HPDE6-E6E7 (cell line): ENCODE data around the gene SPOCK2.

Experiments used
- DNase-seq: peaks from one replicate; pipeline ENCODE4 v3.0.0; 2011; ENCODE audit warnings: missing footprints; ENCODE audit errors: extremely low spot score

The SPOCK2 gene

DNA sequence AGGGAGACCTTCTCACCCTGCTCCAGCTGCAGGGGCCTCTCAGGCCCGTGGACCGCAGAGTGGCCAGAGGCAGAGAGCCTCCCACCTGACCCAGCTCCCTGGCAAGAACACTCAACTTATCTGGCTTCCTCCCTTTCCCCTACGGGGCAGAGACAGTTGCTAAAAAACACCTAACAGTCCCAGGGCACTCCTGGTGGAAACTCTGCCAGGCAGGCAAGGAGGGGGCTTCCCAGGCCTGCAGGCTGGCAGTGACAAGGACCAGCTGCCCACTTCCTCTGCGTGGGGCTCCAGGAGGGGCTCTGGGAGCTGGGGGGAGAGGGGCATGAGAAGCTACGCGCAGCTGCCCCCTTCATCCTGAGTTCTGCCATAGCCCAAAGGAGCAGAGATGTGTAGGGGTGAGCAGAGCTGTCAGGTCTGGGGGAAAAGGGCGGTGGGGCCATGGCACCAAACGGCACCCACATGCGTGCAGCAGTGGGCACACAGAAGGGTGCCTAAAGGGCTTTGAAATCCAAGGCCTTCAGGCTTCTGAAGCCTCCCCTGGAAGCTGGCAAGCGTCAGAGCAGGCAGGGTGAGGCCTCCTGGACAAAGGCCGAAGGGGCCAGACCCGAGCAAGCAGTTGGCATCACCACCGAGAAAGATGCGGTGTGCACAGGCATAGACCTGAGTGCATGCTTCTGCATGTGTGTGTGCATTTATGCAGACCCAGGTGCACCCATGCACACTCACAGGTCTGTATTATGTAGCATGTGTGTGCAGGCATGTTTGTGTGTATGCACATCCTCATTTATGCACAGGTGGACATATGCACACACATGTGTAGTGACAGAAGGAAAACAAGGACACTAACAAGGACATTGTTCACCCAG, 14.4 kb downstream of the SPOCK2 start:
- no peak for DNase-seq

DNA sequence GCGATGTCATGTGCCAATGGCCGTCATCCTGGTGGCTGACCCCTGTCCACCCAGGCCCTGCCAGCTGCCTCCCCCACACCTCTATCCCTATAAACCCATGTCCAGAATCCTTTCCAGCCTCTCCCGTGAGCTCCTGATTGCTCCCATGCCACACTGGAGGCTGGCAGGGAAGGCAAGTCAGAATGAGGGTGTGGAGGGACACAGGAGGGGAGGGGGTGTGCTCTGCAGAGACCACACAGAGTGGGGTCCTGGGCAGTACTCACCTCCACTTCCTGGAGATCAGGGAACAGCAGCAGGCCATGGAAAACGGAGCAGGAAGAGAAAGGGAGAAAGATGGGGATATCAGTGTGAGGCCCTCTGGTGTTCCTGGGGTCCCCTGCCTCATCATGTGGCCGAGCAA, 15.7 kb downstream of the SPOCK2 start:
- DNase-seq = no peak

GRCh38 chr10:72072046-72072445, 16.3 kb downstream of the SPOCK2 start:
- DNase-seq = no peak

- no peak for DNase-seq
These were observed 18.4 kb downstream of the SPOCK2 start for GRCh38 chr10:72069751-72070526.

DNA sequence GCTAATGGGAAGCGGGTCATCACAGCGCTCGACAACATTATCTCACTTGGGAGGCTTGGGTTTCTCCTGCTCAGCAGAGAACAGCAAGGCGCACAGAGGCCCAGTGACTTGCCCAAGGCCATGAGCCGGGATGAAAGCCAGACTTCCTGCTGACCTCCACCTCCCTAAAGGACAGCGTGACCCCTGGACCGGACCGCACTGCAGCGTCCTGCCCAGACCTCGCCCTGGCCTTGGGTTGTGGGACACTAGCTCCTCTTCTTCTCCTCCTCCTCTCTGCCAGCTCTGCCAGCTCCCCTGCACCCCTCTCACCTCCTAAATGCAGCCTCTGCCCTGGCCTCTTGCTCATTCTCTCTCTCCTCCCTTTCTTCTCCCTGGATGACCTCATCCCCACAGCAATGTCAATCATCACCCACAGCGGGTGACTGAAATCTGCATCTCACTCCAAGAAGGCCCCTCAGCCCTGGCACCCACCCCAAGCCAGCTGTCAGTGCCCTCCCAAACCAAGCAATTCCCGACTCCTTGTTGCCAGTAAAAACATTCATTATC, 19.4 kb downstream of the SPOCK2 start:
- DNase-seq = no peak

GRCh38 chr10:72068126-72068765, 20.1 kb downstream of the SPOCK2 start:
- no peak for DNase-seq

GRCh38 chr10:72067463-72068125, 20.8 kb downstream of the SPOCK2 start:
- no peak for DNase-seq

DNA sequence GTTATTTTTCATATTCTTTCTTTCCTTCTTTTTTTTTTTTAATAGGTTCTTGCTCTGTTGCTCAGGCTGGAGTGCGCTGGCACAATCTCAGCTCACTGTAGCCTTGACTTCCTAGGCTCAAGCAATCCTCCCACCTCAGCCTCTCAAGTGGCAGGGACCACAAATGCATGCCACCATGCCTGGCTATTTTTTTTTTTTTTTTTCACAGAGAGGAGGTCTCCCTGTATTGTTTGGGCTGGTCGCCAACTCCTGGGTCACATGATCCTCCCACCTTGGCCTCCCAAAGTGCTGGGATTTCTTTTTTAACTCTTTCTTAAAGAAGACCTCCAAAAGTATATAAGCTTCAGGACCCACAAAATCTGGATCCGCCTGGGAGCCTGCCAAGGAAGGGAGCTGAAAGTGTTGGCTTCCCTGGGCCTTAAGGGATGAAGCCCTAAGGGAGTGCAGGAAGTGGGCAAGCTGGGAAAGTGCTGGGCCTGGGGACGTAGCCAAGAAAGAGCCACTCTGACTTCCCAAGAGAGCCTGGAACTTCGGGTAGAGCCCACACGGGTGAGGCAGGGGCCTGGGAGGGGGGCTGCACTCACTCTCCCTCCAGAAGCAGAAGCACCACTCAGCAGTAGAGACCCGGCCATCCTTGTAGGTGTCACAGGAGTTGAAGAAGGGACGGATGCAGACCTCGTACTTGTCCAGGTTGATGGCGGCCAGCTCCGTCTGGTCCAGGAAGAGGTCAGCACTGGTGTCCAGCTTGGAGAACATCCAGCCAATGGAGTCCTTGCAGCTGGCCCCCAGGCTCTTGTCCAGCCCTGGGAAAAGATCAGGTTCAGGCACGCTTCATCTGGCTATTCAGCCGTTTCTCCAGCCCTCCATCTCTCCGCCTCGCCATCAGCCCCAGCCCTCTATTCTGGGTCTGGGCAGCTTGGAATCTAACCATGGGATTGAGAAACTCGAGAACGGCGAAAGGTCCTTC, 21.8 kb downstream of the SPOCK2 start:
- no peak for DNase-seq

GRCh38 chr10:72065439-72066025, 22.8 kb downstream of the SPOCK2 start:
- DNase-seq = no peak

- peak; percentile 45 for DNase-seq
These were observed 24.5 kb downstream of the SPOCK2 start for GRCh38 chr10:72063703-72064391.

GRCh38 chr10:72062832-72063702, 25.3 kb downstream of the SPOCK2 start:
- no peak for DNase-seq

DNA sequence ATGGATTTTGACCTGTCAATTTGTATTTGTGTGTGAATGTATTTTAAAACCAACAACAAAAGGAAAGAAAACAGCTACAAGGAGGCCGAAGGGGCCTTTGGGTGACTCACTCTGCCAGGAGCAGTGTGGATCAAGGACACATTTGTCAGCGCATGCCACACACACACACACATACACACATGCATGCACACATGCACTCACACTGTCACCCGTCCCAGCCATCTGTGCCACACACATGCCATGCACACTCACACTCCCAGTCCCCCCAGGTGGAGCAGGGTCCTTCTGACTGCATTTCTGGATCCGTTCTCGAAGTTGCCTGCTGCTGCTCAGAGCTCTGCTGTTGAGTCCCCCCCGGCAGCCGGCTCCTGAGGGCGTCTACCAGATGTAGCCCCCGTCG, 26.0 kb downstream of the SPOCK2 start:
- no peak for DNase-seq

GRCh38 chr10:72061930-72062329, 26.4 kb downstream of the SPOCK2 start:
- DNase-seq = no peak

GRCh38 chr10:72061491-72061890, 26.9 kb downstream of the SPOCK2 start:
- no peak for DNase-seq

GRCh38 chr10:72059843-72060822, 28.2 kb downstream of the SPOCK2 start:
- DNase-seq = no peak

- DNase-seq = no peak
These were observed 29.1 kb downstream of the SPOCK2 start for GRCh38 chr10:72058989-72059842.
